ENCODE results near the gene ALX1. TPM values are rescaled to one million over a fixed set of nuclear protein-coding genes. Genes with fewer than 3 reads are reported as not detected.

Gene ALX1
- total and polyA plus RNA-seq, 2 of the 4 experiments (the other 2 are of a cell fraction) = not detected

GRCh38 chr12:85266356-85266755, 13.7 kb upstream of the ALX1 start:
- no peaks in the 10 kb centered on the region for H3K27me3 ChIP-seq (ENCODE audit: control insufficient read depth, insufficient read depth, low read length)
- no peak overlapping the region for H2AK9ac ChIP-seq (replicated peaks; ENCODE audit: low read depth, low read length, poor library complexity)
- H4K91ac ChIP-seq (ENCODE audit: insufficient read depth, low read depth, low read length) = no peak overlapping the region
- no peaks in the 10 kb centered on the region for H3K36me3 ChIP-seq (ENCODE audit: control insufficient read depth, insufficient read depth, low read length)
- H3K79me1 ChIP-seq (ENCODE audit: low read depth in 1 of 2, low read length in 2 of 2) = no peaks in the 10 kb centered on the region
- ChIA-PET POLR2A (ENCODE audit: unreplicated experiment) (no interaction called here), CTCF (no interaction called here)
- in situ Hi-C loops (cut with MboI; ENCODE audit: low sequenced_read_pairs) (no loop called here), dilution Hi-C loops (cut with HindIII; ENCODE audit: low sequenced_read_pairs, unreplicated experiment) (no loop called here), intact Hi-C loops (cut with micrococcal nuclease) (no loop called here)
- H3K4me2 ChIP-seq (ENCODE audit: low read depth, low read length) = no peak overlapping the region
- no peak overlapping the region for H4K5ac ChIP-seq (ENCODE audit: low read depth, low read length)
- no peak overlapping the region for H2AFZ ChIP-seq (replicated peaks; ENCODE audit: low read length, poor library complexity)
- H3K27ac ChIP-seq (ENCODE audit: insufficient read depth, low read length) = no peak overlapping the region
- no peaks in the 10 kb centered on the region for H3K9me1 ChIP-seq (ENCODE audit: insufficient read depth, low read length)
- TF ChIP-seq CEBPB (IDR thresholded peaks at IDR 0.05; ENCODE audit: low read depth, low read length) = no peak
- TF ChIP-seq CTCF (conservative IDR thresholded peaks at IDR 0.05; ENCODE audit: low read depth, low read length) = no peak
- no peak for TF ChIP-seq POLR2A (IDR thresholded peaks at IDR 0.05; ENCODE audit: low read depth, low read length)
- TF ChIP-seq RFX5 (IDR thresholded peaks at IDR 0.05; ENCODE audit: low read depth, low read length) = no peak
- no peak for TF ChIP-seq ELK1 (IDR thresholded peaks at IDR 0.05; ENCODE audit: borderline replicate concordance, low read depth, low read length)
- no peak for TF ChIP-seq MXI1 (IDR thresholded peaks at IDR 0.05; ENCODE audit: borderline replicate concordance, low read depth, low read length)
- TF ChIP-seq CHD1 (IDR thresholded peaks at IDR 0.05; ENCODE audit: low read depth, low read length) = no peak
- no peak for TF ChIP-seq BHLHE40 (IDR thresholded peaks at IDR 0.05; ENCODE audit: low read depth, low read length)
- TF ChIP-seq NFE2L2 (IDR thresholded peaks at IDR 0.05; ENCODE audit: low read depth, low read length) = no peak
- no peak for TF ChIP-seq USF2 (IDR thresholded peaks at IDR 0.05; ENCODE audit: low read depth, low read length)
- TF ChIP-seq RAD21 (IDR thresholded peaks at IDR 0.05; ENCODE audit: low read length) = no peak
- no peak for TF ChIP-seq RCOR1 (IDR thresholded peaks at IDR 0.05; ENCODE audit: insufficient replicate concordance, low read length)
- no peak for TF ChIP-seq MAFK (IDR thresholded peaks at IDR 0.05; ENCODE audit: low read depth, low read length)
- TF ChIP-seq SMC3 (IDR thresholded peaks at IDR 0.05; ENCODE audit: low read depth, low read length) = no peak
- TF ChIP-seq FOS (IDR thresholded peaks at IDR 0.05; ENCODE audit: low read depth, low read length) = no peak
- TF ChIP-seq MAZ (IDR thresholded peaks at IDR 0.05; ENCODE audit: borderline replicate concordance, low read depth, low read length) = no peak
- H2AK5ac ChIP-seq (ENCODE audit: low read depth, low read length) = no peak overlapping the region
- H2BK15ac ChIP-seq (ENCODE audit: low read depth, low read length) = no peak overlapping the region
- no peak overlapping the region for H2BK120ac ChIP-seq (ENCODE audit: low read depth, low read length)
- H3K9me3 ChIP-seq (ENCODE audit: control insufficient read depth, insufficient read depth, low read length) = no peaks in the 10 kb centered on the region
- H3K4me1 ChIP-seq (ENCODE audit: control insufficient read depth, insufficient read depth, low read length) = no peaks in the 10 kb centered on the region
- no peak overlapping the region for H4K8ac ChIP-seq (ENCODE audit: low read depth in 2 of 2, low read length in 2 of 2)
- no peak overlapping the region for H3K56ac ChIP-seq (ENCODE audit: extremely low read depth, insufficient read depth, low read length)
- ATAC-seq (ENCODE audit: low read depth) (no peak), DNase-seq (no peak)
- no peak overlapping the region for H2BK5ac ChIP-seq (ENCODE audit: low read depth, low read length, poor library complexity, severe bottlenecking)
- no peak overlapping the region for H3K14ac ChIP-seq (replicated peaks; ENCODE audit: low read depth, low read length)
- no TSS peak for BruUV-seq (replicated peaks)
- no CpG with 5 or more reads among the region's 4 CpGs for WGBS, 2 experiments (ENCODE audit: extremely low coverage in 2 of 2, insufficient read length in 1 of 2)
- H2BK20ac ChIP-seq (ENCODE audit: low read depth, low read length) = no peak overlapping the region
- no peak overlapping the region for H3K4ac ChIP-seq (ENCODE audit: low read depth, low read length)
- H3K9ac ChIP-seq (ENCODE audit: low read depth, low read length) = no peak overlapping the region
- no peak overlapping the region for H3K18ac ChIP-seq (ENCODE audit: low read depth, low read length)
- H3K4me3 ChIP-seq (ENCODE audit: insufficient read depth, low read depth, low read length) = no peak overlapping the region
- no peaks in the 10 kb centered on the region for H4K20me1 ChIP-seq (ENCODE audit: insufficient read depth, low read length)
- H3K23ac ChIP-seq (ENCODE audit: low read depth, low read length) = no peak overlapping the region
